HG03575 (cell line): ENCODE data around the gene SEL1L3.

ENCODE experiments used
- ATAC-seq: cut with Tn5 transposase; IDR thresholded peaks from one replicate; pipeline ENCODE4 v1.9.1; 2021; ENCODE audit not compliant: unreplicated experiment, insufficient number of reproducible peaks, low FRiP score; ENCODE audit errors: extremely low read depth

Gene SEL1L3

GRCh38 chr4:25713812-25714211 is 149.0 kb downstream of the SEL1L3 start:
- no peak for ATAC-seq

GRCh38 chr4:25712611-25713010 is 150.2 kb downstream of the SEL1L3 start:
- no peak for ATAC-seq

- ATAC-seq, result no peak
Observed at GRCh38 chr4:25710637-25711036, 152.2 kb downstream of the SEL1L3 start.

DNA sequence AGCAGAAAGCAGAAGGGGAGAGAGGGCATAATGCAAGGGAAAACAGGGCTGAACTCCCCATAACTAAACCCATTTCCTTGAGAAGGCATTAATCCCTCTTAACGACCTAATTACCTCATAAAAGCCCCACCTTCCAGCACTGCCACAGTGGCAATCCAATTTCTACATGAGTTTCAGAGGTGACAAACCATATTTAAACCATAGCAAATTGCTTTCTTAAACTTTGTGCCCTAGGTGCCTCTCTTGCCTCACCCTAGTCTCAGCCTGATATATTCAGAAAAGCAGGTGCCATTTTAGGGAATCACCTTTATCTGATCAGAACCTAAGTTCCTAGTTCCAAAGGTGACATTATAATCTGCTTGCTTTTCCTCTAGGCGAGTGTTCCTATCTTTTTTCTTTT is 158.3 kb downstream of the SEL1L3 start:
- ATAC-seq, result no peak

- ATAC-seq, result no peak
Observed at GRCh38 chr4:25703731-25704388, 158.9 kb downstream of the SEL1L3 start.

DNA sequence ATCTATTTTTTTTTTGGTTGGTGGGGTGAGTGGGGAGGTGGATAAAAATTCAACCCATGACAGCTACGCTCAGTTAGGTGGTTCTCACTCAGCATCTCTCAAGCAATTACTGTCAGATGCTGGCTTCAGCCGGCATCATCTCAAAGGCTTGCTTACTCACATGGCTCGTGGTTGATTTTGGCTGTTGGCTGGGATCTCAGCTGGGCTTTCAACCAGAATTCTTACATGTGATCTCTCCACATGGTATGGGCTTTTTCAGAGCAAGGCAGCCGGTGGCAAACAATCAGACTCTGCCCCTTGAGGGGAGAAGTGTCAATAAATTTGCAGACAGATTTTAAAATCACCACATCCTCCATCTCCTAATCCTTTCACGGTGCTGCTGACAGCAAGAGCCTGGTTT is 159.9 kb downstream of the SEL1L3 start:
- no peak for ATAC-seq

GRCh38 chr4:25700661-25701060 is 162.1 kb downstream of the SEL1L3 start:
- no peak for ATAC-seq

- no peak for ATAC-seq
Observed at GRCh38 chr4:25697516-25697915, 165.3 kb downstream of the SEL1L3 start.
